ENCODE results near the gene MMP12.
"Not testable (repeated sequence)": the region's sequence is repeated elsewhere in the genome, so short reads cannot be mapped to it uniquely, and the experiment has no call there.

Gene MMP12

DNA sequence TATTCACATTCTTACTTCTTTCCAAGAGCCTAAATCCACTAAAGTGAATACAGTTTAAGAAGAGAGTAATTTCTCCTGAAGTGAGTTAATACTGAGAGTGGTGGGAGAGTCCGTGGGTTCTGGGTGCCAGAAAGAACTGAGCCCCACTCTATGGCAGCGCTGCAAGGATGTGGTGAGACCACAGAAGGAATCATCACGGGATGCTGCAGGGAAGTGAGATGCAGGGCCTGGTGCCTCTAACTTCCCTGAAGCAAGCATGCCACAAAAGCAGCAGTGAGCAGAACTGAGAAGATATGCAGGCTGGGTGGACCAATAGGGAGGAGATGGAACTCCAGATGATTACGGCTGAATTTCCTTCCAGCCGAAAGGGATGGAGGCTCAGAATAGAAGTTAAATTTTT, 5.0 kb upstream of the MMP12 start:
- no peak overlapping the region for H3K4me3 ChIP-seq (ENCODE audit: control insufficient read depth, low read depth, low read length)
- no peak for DNase-seq (ENCODE audit: low read depth)
- TF ChIP-seq, protein P1, sequence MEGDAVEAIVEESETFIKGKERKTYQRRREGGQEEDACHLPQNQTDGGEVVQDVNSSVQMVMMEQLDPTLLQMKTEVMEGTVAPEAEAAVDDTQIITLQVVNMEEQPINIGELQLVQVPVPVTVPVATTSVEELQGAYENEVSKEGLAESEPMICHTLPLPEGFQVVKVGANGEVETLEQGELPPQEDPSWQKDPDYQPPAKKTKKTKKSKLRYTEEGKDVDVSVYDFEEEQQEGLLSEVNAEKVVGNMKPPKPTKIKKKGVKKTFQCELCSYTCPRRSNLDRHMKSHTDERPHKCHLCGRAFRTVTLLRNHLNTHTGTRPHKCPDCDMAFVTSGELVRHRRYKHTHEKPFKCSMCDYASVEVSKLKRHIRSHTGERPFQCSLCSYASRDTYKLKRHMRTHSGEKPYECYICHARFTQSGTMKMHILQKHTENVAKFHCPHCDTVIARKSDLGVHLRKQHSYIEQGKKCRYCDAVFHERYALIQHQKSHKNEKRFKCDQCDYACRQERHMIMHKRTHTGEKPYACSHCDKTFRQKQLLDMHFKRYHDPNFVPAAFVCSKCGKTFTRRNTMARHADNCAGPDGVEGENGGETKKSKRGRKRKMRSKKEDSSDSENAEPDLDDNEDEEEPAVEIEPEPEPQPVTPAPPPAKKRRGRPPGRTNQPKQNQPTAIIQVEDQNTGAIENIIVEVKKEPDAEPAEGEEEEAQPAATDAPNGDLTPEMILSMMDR (conservative IDR thresholded peaks at IDR 0.05; ENCODE audit: control insufficient read depth, insufficient read depth, low read depth, low read length), result no peak

DNA sequence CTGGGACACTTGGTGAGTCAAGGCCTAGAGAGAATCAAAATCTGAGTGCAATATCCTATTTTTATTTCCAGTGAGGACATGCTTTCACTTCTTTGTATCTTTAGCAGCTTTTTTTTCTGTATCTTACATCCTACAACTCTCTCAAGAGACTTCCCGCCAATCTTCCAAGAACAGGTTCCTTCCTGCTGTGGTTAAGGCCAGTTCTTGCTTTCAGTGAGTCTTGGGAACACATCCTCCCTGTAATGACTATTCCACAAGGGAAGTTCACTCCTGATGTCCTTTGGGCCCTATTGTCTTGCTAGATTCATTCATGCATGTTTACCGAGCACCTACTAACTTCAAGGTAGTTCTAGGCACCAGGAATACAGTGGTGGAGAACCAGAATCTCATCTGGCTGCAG, 3.8 kb upstream of the MMP12 start:
- DNase-seq (ENCODE audit: low read depth), result no peak
- TF ChIP-seq, protein P1 (conservative IDR thresholded peaks at IDR 0.05; ENCODE audit: control insufficient read depth, insufficient read depth, low read depth, low read length), result no peak
- no peak overlapping the region for H3K4me3 ChIP-seq (ENCODE audit: control insufficient read depth, low read depth, low read length)

DNA sequence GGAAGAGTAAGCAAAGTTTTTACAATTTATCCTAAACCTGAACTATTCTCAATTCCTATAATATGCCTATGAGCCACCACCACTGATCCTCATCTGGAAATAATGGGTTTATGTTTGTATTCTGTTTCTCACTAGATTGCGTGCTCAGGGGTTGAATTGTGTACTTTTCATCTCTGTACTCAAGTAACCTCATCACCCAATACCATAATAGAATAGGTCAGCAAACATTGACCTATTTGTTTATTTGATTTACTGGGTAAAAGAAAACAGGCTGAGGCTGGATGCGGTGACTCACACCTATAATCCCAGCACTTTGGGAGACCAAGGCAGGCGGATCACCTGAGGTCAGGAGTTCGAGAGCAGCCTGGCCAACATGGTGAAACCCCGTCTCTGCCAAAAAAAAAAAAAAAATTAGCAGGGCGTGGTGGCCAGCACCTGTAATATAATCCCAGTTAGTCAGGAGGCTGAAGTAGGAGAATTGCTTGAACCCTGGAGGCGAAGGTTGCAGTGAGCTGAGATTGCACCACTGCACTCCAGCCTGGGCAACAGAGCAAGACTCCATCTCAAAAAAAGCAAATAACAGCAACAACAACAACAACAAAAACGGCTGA, 5.3 kb downstream of the MMP12 start:
- DNase-seq (ENCODE audit: low read depth); H3K4me3 ChIP-seq (ENCODE audit: control insufficient read depth, low read depth, low read length): not testable (repeated sequence)

DNA sequence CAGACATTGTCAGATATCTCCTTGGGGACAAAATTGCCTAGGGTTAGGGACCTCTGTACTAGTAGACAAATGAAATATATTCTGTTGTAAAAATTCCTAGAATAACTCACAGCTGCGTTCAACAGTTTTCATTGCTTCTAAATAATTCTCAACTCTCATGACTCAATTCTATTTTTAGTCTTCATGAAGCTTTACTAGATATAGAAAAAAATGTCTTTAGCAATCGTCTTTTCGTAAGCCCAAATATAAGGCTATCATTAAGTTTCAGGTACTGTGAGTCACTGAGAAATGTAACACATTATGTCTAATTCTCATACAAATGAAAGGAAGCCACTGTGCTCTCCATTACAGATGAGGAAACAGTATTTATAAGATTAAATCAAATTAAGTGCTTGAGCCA, 6.4 kb downstream of the MMP12 start:
- no peak overlapping the region for H3K4me3 ChIP-seq (ENCODE audit: control insufficient read depth, low read depth, low read length)
- peak; percentile 29 for DNase-seq (ENCODE audit: low read depth)
- TF ChIP-seq, protein P1 (conservative IDR thresholded peaks at IDR 0.05; ENCODE audit: control insufficient read depth, insufficient read depth, low read depth, low read length), result no peak

DNA sequence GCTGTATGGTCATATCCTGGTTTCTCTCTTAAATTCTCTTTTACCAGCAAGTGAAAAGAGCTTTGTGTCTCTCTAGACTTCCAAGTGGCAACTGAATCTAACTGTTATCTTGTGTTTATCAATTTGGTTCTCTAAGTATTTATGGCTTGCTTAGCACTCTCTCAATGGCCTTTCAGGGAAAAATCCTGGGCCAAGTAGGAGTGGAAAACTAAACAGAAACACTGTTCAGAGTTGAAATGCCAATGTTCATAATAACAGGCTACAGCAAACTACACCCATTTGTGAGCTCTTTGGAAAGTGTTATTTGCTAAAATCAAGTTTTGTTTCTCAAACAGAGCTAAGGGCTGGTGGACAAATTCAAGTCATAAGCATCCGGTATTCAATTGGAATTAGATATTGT, 10.1 kb downstream of the MMP12 start:
- no peak for DNase-seq (ENCODE audit: low read depth)
- TF ChIP-seq, protein P1 (conservative IDR thresholded peaks at IDR 0.05; ENCODE audit: control insufficient read depth, insufficient read depth, low read depth, low read length), result no peak
- H3K4me3 ChIP-seq (ENCODE audit: control insufficient read depth, low read depth, low read length), result no peak overlapping the region

DNA sequence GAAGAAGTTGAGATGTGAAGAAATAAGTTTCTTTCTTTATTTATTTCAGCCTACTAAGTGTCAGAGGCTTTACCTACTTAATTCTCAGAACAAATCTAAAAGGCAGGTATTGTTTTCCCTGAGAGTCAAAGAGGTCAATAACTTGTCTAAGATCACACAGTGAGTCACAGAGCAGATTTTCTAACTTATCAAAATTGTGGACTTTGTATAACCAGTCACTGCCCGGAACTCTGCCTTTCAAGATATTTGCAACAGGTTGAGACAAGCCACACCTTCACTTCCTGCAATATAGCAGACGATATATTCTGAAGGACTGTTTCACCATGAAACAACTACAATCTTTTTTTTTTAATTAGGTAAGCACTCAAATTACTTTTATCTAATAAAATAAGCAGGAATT, 20.8 kb downstream of the MMP12 start:
- no peak overlapping the region for H3K4me3 ChIP-seq (ENCODE audit: control insufficient read depth, low read depth, low read length)
- TF ChIP-seq, protein P1 (conservative IDR thresholded peaks at IDR 0.05; ENCODE audit: control insufficient read depth, insufficient read depth, low read depth, low read length), result no peak
- no peak for DNase-seq (ENCODE audit: low read depth)

DNA sequence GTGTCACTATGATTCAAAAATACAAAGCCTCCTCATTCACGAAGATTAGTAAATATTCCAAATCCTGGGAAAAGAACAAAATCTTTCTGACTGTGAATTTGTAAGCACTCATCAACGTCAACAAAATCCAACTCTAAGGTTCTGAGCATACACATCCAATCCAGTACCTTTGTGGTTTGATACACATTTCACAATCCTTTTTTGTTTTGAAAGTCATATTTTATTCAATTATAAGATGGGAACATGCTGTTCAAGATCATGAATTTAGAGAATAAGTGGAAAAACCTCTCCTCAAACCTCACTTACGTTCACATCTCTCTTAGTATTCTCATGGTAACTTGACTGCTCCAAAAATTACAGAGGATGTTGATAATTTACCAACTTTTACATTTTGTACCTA, 21.7 kb downstream of the MMP12 start:
- no peak overlapping the region for H3K4me3 ChIP-seq (ENCODE audit: control insufficient read depth, low read depth, low read length)
- TF ChIP-seq, protein P1 (conservative IDR thresholded peaks at IDR 0.05; ENCODE audit: control insufficient read depth, insufficient read depth, low read depth, low read length), result no peak
- DNase-seq (ENCODE audit: low read depth), result peak; percentile 43

Measured in fibroblast of mammary gland (primary cell).